Neural progenitor cell (in vitro differentiated cells): Measurements from ENCODE around the gene CFDP1. TPM values are rescaled to one million over a fixed set of nuclear protein-coding genes. Genes with fewer than 3 reads are reported as not detected.

ENCODE experiments used
- DNase-seq: peaks from one replicate; pipeline ENCODE4 v3.0.0-alpha.2; 2016; ENCODE audit warnings: low spot score
- H2AFZ ChIP-seq: fragments of 200-600 bp; sonication (generic); replicated peaks from 2 replicates; pipeline ENCODE4 v1.6.1; 2016; ENCODE audit warnings: antibody characterized with exemption
- H3F3A ChIP-seq: fragments of 200-600 bp; sonication (generic); 2 replicates; pipeline ENCODE4 v1.6.1; 2016; ENCODE audit warnings: antibody characterized with exemption, low read depth
- H3K27ac ChIP-seq: fragments of 200-600 bp; sonication (generic); 2 replicates; pipeline ENCODE4 v1.5.1; 2016; ENCODE audit warnings: mild to moderate bottlenecking
- H3K27me3 ChIP-seq: fragments of 200-600 bp; sonication (generic); 2 replicates; pipeline ENCODE4 v1.6.1; 2016; ENCODE audit warnings: mild to moderate bottlenecking, moderate library complexity
- H3K36me3 ChIP-seq: fragments of 200-600 bp; sonication (generic); 2 replicates; pipeline ENCODE4 v1.5.1; 2016
- H3K4me1 ChIP-seq: fragments of 200-600 bp; sonication (generic); 2 replicates; pipeline ENCODE4 v1.6.1; 2016; ENCODE audit warnings: mixed run types
- H3K4me2 ChIP-seq: fragments of 200-600 bp; sonication (generic); 2 replicates; pipeline ENCODE4 v1.6.1; 2016
- H3K4me3 ChIP-seq: fragments of 200-600 bp; sonication (generic); 2 replicates; pipeline ENCODE4 v1.5.1; 2016
- H3K79me2 ChIP-seq: fragments of 200-600 bp; sonication (generic); 2 replicates; pipeline ENCODE4 v1.6.1; 2016; ENCODE audit warnings: low read depth
- H3K9ac ChIP-seq: fragments of 200-600 bp; sonication (generic); 2 replicates; pipeline ENCODE4 v1.6.1; 2016
- H3K9me3 ChIP-seq: fragments of 200-600 bp; sonication (generic); 2 replicates; pipeline ENCODE4 v1.5.1; 2016; ENCODE audit warnings: low read depth
- H4K20me1 ChIP-seq: fragments of 200-600 bp; sonication (generic); 2 replicates; pipeline ENCODE4 v1.6.1; 2016; ENCODE audit warnings: low read depth
- H3K27ac Mint-ChIP-seq: 3 replicates; pipeline ENCODE4 v1.8.0; 2021; ENCODE audit warnings: mixed read lengths
- H3K27me3 Mint-ChIP-seq: 2 replicates; pipeline ENCODE4 v1.8.0; 2022; ENCODE audit warnings: low read depth, mild to moderate bottlenecking, inconsistent platforms, moderate library complexity, mixed read lengths; ENCODE audit not compliant: insufficient read depth
- H3K36me3 Mint-ChIP-seq: 3 replicates; pipeline ENCODE4 v1.8.0; 2021; ENCODE audit warnings: mixed read lengths
- H3K4me1 Mint-ChIP-seq: 3 replicates; pipeline ENCODE4 v1.8.0; 2021; ENCODE audit warnings: mixed read lengths
- H3K4me3 Mint-ChIP-seq: 3 replicates; pipeline ENCODE4 v1.8.0; 2021; ENCODE audit warnings: mild to moderate bottlenecking, moderate library complexity, mixed read lengths
- H3K9me3 Mint-ChIP-seq: 3 replicates; pipeline ENCODE4 v1.8.0; 2020; ENCODE audit warnings: mixed read lengths
- EZH2 ChIP-seq: fragments of 200-600 bp; sonication (generic); IDR thresholded peaks from 2 replicates; pipeline ENCODE4 v1.6.1; 2017; ENCODE audit warnings: antibody characterized with exemption, mild to moderate bottlenecking, moderate library complexity
- EZH2phosphoT487 ChIP-seq: fragments of 200-600 bp; sonication (generic); IDR thresholded peaks from 2 replicates; pipeline ENCODE4 v1.6.1; 2017; ENCODE audit warnings: antibody characterized with exemption
- total RNA-seq: library from RNA; depleted of rRNA; stranded (reverse); fragments of >200 nt; gene quantifications from 2 replicates; pipeline ENCODE4 v1.2.3, GENCODE V29; 2015; ENCODE audit warnings: low replicate concordance
- TF ChIP-seq, protein P1 (sequence below): fragments of 200-600 bp; sonication (generic); IDR thresholded peaks from 2 replicates; pipeline ENCODE4 v1.5.1; 2017; ENCODE audit warnings: antibody characterized with exemption, mild to moderate bottlenecking

CFDP1 gene
- total RNA-seq, 1 donor from 2014 or later: 159 TPM

DNA sequence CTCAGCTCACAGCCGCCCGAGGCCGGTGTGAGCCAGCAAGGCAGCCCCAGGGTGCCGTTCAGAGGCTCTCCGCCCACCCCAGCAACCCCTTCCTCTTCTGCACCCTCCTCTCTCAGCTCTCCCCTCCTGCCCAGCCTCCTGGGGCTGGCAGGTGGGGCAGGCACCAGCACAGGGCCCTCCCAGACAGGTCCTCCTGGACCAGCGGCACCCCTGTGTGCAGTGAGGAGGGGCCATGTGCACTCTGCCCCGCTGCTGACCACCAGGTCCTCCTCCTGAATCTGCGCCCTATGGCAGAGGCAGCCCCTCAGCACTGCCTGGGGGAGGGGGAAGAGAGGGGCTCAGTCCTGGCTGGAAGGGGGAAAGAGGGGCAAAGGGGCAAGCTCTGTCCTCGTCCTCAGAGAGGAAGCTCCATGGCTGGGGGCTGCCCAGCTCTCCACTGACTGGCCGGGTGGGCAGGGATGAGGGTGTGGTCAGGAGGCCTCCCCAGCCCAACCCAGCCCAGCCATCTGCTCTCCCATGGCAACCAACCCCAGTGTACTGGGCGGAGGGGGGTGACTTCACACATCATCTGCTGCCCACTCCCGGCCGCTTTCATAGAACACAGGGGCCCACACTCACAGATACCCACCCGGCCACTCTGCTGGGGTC, 176.5 kb downstream of the CFDP1 start:
- peaks cover 77% of the 10 kb centered on the region for H3K4me1 Mint-ChIP-seq
- H2AFZ ChIP-seq: no peak overlapping the region
- TF ChIP-seq, protein P1, sequence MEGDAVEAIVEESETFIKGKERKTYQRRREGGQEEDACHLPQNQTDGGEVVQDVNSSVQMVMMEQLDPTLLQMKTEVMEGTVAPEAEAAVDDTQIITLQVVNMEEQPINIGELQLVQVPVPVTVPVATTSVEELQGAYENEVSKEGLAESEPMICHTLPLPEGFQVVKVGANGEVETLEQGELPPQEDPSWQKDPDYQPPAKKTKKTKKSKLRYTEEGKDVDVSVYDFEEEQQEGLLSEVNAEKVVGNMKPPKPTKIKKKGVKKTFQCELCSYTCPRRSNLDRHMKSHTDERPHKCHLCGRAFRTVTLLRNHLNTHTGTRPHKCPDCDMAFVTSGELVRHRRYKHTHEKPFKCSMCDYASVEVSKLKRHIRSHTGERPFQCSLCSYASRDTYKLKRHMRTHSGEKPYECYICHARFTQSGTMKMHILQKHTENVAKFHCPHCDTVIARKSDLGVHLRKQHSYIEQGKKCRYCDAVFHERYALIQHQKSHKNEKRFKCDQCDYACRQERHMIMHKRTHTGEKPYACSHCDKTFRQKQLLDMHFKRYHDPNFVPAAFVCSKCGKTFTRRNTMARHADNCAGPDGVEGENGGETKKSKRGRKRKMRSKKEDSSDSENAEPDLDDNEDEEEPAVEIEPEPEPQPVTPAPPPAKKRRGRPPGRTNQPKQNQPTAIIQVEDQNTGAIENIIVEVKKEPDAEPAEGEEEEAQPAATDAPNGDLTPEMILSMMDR: no peak
- TF ChIP-seq EZH2phosphoT487: no peak
- no peak for TF ChIP-seq EZH2
- no peak overlapping the region for H3K4me3 ChIP-seq
- peaks cover 4% of the 10 kb centered on the region for H3K36me3 Mint-ChIP-seq
- H3K36me3 ChIP-seq: no peaks in the 10 kb centered on the region
- H4K20me1 ChIP-seq: peaks cover 96% of the 10 kb centered on the region
- peaks cover 40% of the 10 kb centered on the region for H3K4me1 ChIP-seq
- H3K27me3 ChIP-seq: no peaks in the 10 kb centered on the region
- H3K4me2 ChIP-seq: peak overlapping the region; percentile 57
- peak; percentile 67 for DNase-seq
- peak overlapping the region; percentile 95 for H3K27ac Mint-ChIP-seq
- no peaks in the 10 kb centered on the region for H3K9me3 ChIP-seq
- H3K9me3 Mint-ChIP-seq: no peaks in the 10 kb centered on the region
- H3K9ac ChIP-seq: no peak overlapping the region
- H3K4me3 Mint-ChIP-seq: peak overlapping the region; percentile 55
- H3K27me3 Mint-ChIP-seq: peaks cover 6% of the 10 kb centered on the region
- no peak overlapping the region for H3K27ac ChIP-seq
- H3F3A ChIP-seq: peaks cover 30% of the 10 kb centered on the region
- H3K79me2 ChIP-seq: peaks cover 73% of the 10 kb centered on the region

DNA sequence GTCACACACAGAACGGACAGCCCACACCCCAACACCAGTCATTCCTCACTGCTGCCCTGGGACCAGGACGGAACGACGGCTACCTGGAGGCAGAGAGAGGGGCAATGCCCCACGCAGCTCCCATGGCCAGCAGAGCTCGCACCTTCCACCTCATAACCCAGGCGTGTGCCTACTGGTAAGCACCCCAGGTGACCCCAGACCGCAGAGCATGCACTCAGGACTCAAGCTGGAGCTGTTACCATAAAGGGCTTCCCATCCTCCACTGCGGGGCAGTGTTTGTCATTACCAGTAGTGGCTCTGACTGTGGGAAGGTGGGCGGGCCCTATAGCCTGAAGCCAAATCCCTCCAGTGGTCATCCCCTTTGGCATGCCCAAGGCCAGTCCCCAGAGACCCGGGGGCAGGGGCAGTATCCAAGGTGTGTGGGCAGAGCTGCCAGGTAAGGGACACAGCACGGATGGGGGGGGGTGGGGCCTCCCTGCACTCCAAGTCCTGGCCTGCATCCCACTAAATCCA, 177.2 kb downstream of the CFDP1 start:
- Histone ChIP-seq H3K4me1 (peaks cover 38% of the 10 kb centered on the region), H2AFZ (no peak overlapping the region), H3F3A (peaks cover 28% of the 10 kb centered on the region), H3K27ac (no peak overlapping the region), H3K36me3 (no peaks in the 10 kb centered on the region), H3K9me3 (no peaks in the 10 kb centered on the region), H3K9ac (no peak overlapping the region), H4K20me1 (peaks cover 92% of the 10 kb centered on the region), H3K4me3 (no peak overlapping the region), H3K4me2 (peak overlapping the region; percentile 57), H3K27me3 (no peaks in the 10 kb centered on the region), H3K79me2 (peaks cover 67% of the 10 kb centered on the region)
- no peak for DNase-seq
- Mint-ChIP-seq H3K27ac (peak overlapping the region; percentile 37), H3K9me3 (no peaks in the 10 kb centered on the region), H3K4me1 (peaks cover 75% of the 10 kb centered on the region), H3K27me3 (peaks cover 6% of the 10 kb centered on the region), H3K4me3 (no peak overlapping the region), H3K36me3 (peaks cover 4% of the 10 kb centered on the region)
- no peak for TF ChIP-seq EZH2phosphoT487

DNA sequence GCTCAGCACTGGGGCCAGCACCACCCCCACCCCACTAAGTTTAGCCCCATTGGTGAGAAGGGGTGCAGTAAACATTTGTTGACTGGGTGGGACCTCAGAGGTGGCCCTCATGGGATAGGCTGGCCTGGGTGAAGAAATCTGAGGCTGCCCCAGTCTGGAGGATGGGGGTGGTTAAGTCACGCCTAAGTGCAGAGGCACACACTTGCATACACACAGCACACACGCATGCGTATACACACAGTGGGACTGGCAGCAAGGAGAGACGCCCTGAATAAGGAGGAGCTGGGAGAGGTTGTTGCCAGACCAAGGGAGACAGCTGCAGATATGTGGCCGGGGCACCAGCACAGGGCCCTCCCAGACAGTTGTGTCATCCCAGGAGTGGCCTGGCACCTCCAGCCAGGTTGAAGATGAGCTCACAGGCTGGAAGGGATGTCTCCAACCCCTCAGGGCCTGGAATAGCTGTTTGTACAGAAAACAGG, 178.9 kb downstream of the CFDP1 start:
- Mint-ChIP-seq H3K36me3 (peaks cover 4% of the 10 kb centered on the region), H3K4me1 (peaks cover 78% of the 10 kb centered on the region), H3K27me3 (peaks cover 9% of the 10 kb centered on the region), H3K4me3 (no peak overlapping the region), H3K9me3 (no peaks in the 10 kb centered on the region), H3K27ac (no peak overlapping the region)
- Histone ChIP-seq H4K20me1 (peaks cover 93% of the 10 kb centered on the region), H3K27me3 (peaks cover 11% of the 10 kb centered on the region), H3F3A (peaks cover 24% of the 10 kb centered on the region), H3K4me1 (peaks cover 43% of the 10 kb centered on the region), H3K4me2 (no peak overlapping the region), H3K79me2 (peaks cover 72% of the 10 kb centered on the region), H3K4me3 (no peak overlapping the region), H2AFZ (no peak overlapping the region), H3K36me3 (no peaks in the 10 kb centered on the region), H3K9ac (no peak overlapping the region), H3K27ac (no peak overlapping the region), H3K9me3 (no peaks in the 10 kb centered on the region)
- no peak for DNase-seq
- TF ChIP-seq EZH2 (no peak), EZH2phosphoT487 (no peak)
- TF ChIP-seq, protein P1: no peak
